ENCODE data around the gene TEX29.

DNA sequence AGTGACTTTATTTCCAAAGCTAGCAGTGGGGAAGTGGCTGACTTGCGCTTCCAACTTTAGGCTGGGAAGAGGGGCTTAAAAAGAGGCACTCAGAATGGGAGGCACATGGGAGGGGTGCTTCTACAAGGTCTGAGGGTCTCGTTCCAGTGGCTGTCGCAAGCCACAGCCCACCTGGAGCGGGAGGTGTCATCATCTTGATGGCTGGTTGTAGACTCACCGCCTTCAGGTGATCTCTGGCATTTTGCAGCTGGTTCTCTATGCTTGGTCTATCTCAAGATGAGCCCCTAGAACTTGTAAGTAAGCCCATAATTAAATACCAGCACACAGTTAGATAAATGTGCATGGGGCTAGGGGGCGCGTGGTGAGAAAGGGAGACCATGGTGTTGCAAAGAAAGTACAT, 9.2 kb downstream of the TEX29 start:
- TF ChIP-seq, protein P1, sequence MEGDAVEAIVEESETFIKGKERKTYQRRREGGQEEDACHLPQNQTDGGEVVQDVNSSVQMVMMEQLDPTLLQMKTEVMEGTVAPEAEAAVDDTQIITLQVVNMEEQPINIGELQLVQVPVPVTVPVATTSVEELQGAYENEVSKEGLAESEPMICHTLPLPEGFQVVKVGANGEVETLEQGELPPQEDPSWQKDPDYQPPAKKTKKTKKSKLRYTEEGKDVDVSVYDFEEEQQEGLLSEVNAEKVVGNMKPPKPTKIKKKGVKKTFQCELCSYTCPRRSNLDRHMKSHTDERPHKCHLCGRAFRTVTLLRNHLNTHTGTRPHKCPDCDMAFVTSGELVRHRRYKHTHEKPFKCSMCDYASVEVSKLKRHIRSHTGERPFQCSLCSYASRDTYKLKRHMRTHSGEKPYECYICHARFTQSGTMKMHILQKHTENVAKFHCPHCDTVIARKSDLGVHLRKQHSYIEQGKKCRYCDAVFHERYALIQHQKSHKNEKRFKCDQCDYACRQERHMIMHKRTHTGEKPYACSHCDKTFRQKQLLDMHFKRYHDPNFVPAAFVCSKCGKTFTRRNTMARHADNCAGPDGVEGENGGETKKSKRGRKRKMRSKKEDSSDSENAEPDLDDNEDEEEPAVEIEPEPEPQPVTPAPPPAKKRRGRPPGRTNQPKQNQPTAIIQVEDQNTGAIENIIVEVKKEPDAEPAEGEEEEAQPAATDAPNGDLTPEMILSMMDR (conservative IDR thresholded peaks at IDR 0.05; ENCODE audit: low read depth, low read length) = no peak
- TF ChIP-seq RCOR1 (IDR thresholded peaks at IDR 0.05; ENCODE audit: insufficient replicate concordance, low read length) = no peak
- no peak for TF ChIP-seq POLR2A (IDR thresholded peaks at IDR 0.05; ENCODE audit: low read depth, low read length)
- TF ChIP-seq MAFK (IDR thresholded peaks at IDR 0.05; ENCODE audit: low read depth, low read length) = no peak
- TF ChIP-seq, protein P2, sequence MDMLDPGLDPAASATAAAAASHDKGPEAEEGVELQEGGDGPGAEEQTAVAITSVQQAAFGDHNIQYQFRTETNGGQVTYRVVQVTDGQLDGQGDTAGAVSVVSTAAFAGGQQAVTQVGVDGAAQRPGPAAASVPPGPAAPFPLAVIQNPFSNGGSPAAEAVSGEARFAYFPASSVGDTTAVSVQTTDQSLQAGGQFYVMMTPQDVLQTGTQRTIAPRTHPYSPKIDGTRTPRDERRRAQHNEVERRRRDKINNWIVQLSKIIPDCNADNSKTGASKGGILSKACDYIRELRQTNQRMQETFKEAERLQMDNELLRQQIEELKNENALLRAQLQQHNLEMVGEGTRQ (IDR thresholded peaks at IDR 0.05; ENCODE audit: low read depth, low read length) = no peak
- TF ChIP-seq SMC3 (IDR thresholded peaks at IDR 0.05; ENCODE audit: low read depth, low read length) = no peak
- TF ChIP-seq MAZ (IDR thresholded peaks at IDR 0.05; ENCODE audit: borderline replicate concordance, low read depth, low read length) = no peak
- no peak for TF ChIP-seq FOS (IDR thresholded peaks at IDR 0.05; ENCODE audit: low read depth, low read length)
- no peak for TF ChIP-seq BHLHE40 (IDR thresholded peaks at IDR 0.05; ENCODE audit: low read depth, low read length)

All from IMR-90 (cell line).